ENCODE data around the gene FAM200B.
"Not testable (repeated sequence)": the region's sequence is repeated elsewhere in the genome, so short reads cannot be mapped to it uniquely, and the experiment has no call there.

FAM200B gene

DNA sequence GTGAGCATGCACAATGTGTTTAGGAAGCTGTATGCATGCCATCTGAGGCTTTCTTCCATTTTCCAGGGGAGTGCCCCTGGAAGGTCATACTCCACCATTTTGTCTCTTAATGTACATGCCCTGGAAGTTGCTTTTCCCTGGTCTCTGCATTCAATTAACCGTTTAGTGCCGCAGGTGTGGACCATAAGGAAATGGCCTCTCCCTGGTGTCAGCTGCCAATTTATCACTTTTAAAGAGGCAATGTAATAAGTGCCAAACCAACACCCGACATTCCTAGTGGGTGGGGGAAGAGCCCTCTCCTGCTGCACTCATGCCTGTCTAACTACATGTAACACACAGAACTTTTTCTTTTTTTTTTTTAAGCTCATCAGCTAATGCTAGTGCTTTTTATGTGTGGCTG, 14.1 kb downstream of the FAM200B start:
- no peak for DNase-seq (ENCODE audit: low read depth, low spot score)

DNA sequence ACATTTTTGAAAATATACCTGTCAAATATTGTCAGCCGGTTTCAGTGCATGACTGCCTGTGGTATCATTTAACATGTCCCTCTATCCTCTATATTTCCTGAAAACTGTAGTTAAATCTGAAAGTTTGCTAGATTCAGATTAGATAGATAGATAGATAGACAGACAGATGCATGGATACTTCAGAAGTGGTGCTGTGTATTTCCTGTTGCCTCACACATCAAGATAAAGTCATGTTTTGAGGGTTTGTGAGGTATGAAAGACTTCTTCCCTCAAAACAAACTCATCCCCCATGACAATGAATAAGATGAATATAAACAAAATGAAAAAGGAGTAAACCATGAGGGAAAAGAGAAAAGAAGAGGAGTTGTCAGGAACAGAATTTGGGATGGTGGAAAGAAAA, 15.2 kb downstream of the FAM200B start:
- DNase-seq (ENCODE audit: low read depth, low spot score), result no peak

DNA sequence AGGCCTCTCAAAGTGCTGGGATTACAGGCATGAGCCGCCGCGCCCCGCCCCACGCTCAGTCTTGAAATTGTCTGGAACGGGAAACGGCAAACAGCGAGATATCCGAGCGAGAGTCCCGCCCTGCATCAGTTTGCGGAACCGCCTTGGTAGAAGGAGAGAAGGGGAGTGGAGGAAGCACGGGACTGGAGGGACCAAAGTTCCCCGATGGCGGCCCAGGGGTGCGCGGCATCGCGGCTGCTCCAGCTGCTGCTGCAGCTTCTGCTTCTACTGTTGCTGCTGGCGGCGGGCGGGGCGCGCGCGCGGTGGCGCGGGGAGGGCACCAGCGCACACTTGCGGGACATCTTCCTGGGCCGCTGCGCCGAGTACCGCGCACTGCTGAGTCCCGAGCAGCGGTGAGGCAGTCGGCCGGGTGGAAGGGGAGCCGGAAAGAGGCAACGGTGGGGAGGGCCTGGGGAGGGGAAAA, 21.3 kb downstream of the FAM200B start, which contains the start of gene BST1:
Gene BST1, plus strand, starts transcription at position 125 of the 463 bp plus-strand sequence. Its CDS starts 80 bp downstream, at position 205.
- peak; percentile 64 for DNase-seq (ENCODE audit: low read depth, low spot score)

DNA sequence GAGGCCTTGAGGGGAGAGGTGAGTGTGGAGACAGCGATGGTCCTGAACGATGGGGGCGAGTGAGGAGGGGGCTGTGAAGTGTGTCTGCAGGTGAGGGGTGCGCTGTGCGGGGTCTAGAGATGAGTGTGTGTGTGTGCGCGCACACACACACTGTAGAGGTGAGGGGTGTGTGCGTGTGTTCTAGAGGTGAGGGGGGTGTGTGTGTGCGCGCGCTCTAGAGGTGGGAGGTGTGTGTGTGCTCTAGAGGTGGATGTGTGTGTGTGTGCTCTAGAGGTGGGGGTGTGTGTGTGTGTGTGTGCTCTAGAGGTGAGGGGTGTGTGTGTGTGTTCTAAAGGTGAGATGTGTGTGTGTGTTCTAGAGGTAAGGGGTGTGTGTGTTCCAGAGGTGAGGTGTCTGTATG, 21.8 kb downstream of the FAM200B start:
- DNase-seq (ENCODE audit: low read depth, low spot score), result no peak

DNA sequence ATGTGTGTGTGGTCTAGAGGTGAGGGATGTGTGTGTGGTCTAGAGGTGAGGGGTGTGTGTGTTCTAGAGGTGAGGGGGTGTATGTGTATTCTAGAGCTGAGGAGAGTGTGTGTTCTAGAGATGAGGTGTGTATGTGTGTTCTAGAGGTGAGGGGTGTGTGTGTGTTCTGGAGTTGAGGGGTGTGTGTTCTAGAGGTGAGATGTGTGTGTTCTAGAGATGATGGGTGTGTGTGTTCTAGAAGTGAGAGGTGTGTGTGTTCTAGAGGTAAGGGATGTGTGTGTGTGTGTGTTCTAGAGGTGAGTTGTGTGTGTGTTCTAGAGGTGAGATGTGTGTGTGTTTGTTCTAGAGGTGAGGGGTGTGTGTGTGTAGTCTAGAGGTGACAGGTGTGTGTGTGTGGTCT, 22.5 kb downstream of the FAM200B start:
- DNase-seq (ENCODE audit: low read depth, low spot score), result no peak

DNA sequence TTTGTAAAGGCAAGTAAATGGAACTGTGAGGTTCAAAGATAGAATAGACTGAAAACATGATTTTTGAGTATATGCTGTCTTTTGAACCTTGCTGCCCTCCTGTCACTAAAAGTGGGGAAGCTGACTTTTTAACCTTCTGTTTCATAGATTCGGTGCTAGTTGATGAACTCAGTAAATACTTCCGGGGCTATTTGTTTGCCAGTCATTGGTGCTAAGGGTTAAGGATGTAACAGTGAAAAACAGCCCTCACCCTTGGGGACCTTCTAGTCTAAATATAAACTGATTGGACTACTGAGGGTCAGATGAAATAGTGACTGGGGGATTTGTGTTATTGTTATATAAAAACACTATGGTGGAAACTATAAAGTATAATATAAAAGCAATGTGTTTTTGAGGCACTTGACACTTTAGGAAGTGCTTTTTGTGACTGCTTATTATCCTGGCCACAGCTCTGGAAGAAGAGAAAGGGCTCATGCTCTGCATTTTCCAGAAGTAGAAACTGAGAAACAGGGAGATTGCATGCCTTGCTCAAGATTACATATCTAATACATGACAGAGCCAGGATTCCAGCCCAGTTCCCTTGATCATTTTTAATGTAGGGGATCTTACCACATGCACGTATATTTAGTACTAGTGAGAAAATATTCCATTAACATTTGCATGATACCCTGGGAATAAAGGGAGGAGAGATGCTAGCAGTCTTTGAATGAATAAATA, 25.2 kb downstream of the FAM200B start:
- DNase-seq (ENCODE audit: low read depth, low spot score), result no peak

DNA sequence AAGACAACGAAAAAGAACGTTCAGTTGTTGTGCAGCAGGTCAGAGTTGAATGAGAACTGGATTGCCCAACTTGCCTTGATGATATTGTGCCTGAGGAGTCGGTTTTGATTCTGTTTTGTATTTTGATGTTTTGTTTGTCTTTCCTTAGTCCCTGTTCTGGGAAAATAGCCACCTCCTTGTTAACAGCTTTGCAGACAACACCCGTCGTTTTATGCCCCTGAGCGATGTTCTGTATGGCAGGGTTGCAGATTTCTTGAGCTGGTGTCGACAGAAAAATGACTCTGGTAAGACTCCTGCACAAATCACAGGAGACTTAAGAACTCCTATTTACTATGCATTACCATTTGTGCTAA, 25.7 kb downstream of the FAM200B start:
- no peak for DNase-seq (ENCODE audit: low read depth, low spot score)

DNA sequence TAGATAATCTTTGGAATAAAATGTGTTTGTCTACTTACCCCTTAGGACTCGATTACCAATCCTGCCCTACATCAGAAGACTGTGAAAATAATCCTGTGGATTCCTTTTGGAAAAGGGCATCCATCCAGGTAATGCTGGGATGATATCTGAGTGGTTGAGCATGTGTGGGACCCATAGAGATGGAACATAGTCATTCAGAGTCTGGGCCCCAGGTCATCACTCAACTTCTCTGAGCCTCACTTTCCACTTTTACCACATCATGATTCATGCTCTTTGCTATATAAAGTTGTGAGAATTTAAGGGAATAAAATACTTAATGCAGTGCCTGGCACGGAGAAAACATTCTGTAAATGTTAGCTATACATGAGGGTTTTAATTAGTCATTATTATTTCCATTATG, 30.1 kb downstream of the FAM200B start:
- DNase-seq (ENCODE audit: low read depth, low spot score), result no peak

DNA sequence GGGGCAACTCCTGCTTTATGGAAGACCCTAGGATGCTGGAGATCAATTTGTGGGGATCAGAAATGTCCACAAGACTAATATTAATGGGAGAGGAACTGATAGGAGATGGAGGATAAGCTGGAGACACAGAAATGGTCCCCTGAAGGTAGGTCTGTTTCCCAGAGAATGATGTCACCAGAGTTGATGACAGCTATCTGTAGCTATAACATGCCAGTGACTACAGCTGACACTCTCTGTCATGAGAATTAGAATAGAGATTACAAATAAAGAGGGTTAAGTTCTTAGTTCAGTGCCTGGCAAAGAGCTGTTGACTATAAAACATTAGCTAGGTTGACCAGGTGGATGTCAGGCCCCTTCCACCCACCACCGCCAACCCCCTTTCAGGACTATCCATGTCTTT, 30.6 kb downstream of the FAM200B start:
- DNase-seq (ENCODE audit: low read depth, low spot score), result no peak

DNA sequence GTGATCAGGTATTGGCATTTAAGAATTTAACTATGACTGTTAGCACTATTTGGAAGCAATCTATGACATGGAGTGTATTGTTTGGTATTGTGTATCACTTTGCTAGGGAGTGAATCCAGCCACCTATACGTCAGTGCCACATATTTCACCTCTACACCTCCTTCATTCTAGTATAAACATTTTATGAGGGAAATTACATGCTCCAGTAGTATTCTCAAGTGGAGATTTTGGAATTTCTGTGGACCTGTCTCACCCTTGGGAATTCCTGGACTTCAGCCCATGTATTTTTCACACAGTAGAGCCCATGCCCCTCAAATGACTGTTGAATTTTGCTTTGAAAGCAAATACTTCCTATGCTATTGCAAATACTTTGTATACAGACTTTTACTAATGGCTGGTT, 32.5 kb downstream of the FAM200B start:
- DNase-seq (ENCODE audit: low read depth, low spot score), result no peak

DNA sequence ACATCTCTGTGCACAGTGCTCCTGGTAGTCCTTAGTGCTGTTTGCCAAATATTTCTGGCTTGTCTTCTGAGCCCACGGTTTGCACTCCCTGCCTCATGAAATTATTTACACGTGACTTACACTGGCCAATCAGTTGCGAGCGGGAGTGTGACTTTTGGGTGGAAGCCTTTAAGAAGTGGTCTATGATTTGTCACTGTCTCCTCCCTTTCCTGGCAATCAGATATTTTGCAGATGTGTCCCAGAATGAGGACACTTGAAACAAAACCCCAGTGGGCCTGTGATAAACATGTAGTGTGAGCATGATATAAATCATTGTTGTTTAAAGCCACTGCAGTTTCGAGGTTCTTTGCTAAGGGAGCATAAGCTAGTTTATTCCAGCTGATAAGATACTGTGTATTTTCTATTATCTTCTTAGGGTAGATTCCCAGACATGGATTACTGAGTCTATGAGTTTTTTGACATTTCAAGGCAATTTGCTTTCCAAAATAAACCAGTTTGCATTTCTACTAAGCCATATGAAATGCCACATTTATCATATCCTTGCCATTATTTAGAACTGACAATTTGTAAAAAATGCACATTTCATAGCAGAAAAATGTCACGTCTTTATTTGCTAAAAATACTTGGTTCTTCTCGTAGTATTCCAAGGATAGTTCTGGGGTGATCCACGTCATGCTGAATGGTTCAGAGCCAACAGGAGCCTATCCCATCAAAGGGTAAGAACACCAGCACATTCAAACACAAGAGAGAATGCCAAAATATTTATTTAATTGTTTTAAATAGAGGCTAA, 33.2 kb downstream of the FAM200B start:
- DNase-seq (ENCODE audit: low read depth, low spot score), result no peak

DNA sequence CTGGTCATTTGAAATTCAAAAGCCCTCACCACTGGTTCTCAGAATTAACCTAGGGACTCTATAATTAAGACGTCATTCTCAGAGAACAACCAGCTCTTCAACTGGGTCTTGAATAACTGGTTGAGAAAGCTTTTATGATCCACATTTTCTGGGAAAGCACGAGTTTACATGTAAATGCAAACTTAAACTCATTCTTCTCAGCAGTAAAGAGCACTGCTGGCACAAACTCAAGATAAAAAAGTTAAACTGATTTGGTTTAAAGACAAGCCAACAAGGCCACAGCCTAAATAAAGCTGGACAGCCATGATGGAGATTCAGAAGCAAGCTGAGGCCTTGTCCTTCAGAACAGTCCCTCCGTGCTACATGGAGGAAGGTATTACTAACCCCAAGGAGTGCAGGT, 34.5 kb downstream of the FAM200B start:
- peak; percentile 44 for DNase-seq (ENCODE audit: low read depth, low spot score)

DNA sequence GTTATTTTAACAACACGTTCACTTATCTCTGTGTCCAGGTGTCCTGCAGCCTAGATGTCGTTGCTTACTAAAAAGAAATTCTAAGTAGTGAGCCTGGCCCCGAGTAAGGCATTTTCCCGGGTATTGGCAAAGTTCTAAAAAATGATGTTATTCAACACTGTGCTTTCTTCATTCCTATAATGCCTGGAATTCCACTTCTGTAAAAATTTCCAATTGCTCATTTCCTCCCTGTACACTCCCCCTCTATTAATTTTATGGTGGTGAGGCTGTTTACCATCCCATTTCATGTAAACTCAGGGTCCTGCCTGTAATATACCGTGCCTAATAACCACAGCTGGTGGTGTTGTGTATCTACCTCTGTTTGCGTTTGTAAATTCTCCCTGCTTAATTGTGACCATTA, 35.5 kb downstream of the FAM200B start:
- DNase-seq (ENCODE audit: low read depth, low spot score), result no peak

DNA sequence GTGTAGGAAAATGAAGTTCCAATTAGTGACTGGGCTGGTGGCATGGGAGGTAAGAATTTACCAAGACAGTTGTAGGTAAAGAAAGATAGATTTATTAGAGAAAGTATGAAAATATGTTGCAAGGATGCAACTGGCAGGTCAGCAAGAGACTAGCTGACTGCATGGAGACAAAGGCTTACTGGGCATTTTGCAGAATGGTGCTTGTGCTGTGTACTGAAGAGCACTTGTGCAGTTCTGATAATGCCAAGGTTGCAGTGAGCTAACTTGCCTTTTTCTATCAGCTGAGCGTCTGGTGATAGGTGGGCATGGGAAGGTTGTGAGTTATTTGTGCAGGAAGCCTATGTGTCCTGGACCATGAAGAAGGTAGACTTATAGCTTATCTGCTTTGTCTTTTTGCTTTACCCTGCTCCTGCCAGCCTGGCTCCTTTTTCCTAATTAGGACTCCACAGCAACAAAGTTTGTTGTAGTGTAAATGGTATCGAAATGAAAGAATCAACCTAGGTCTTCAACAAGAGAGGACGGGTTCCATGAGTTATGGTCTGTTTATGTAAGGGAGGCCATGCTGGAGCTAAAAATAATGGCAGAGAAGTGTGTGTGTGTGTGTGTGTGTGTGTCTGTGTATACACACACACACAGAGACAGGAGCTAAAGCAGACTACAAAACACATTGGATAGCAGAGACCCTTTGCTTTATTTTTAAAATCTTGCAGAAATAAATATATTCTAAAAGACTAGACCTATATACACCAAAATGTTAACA, 36.2 kb downstream of the FAM200B start:
- no peak for DNase-seq (ENCODE audit: low read depth, low spot score)

DNA sequence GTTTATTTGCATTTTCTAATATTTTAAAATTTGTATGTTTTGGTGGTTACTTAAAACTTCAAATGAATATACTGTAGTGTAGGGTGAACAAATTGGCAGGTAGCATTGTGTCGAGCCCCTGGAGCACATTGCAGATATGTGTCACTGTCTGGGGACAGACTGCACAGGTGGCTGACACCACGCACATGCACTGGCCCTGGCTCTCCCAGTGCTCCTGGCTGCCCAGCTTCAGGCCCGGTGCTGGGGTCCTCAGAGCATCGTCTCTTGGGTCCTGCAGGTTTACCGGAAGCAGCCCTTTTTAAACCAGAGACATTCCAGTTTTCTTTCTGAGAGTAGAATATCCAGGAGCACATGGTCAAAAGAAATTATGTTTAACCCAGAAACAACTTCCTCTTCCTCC, 36.8 kb downstream of the FAM200B start:
- DNase-seq (ENCODE audit: low read depth, low spot score), result no peak

DNA sequence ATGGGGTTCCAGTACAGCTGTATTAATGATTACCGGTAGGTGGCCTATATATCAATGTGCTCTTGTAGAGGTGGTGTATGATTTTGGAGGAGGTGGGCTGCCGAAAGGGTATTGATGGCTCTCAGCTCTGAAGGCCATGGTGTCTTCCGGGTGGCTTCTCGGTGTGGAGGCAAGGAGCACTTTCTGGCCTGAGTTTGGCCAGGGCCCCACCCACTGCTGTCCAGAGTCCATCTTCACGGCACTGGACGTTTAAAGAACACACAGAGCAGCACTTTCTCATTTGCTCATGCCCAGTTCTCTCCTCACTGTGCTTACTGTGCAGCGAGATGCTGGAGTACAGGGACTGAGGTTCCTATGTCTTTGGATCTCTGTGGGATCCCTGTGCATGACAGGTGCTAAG, 37.3 kb downstream of the FAM200B start:
- no peak for DNase-seq (ENCODE audit: low read depth, low spot score)

DNA sequence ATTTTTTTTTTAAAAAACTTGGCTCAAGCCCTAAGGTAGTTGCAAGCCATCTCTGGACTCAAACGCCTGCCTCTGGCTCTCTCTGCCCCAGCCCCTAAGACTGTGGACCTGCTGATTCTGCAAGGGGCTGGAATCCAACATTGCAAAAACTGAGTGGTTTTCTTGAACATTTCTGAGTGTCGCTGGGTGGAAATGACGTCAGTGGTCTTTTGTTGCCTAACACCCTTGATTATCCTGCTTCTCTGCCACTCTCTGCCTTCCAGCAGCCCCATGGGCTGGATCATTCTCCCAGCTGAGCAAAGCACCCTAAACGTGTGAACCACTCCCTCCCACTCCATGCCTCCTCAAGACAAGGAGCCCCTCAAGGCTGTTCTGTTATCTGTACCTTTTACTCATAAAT, 37.9 kb downstream of the FAM200B start:
- DNase-seq (ENCODE audit: low read depth, low spot score), result no peak

DNA sequence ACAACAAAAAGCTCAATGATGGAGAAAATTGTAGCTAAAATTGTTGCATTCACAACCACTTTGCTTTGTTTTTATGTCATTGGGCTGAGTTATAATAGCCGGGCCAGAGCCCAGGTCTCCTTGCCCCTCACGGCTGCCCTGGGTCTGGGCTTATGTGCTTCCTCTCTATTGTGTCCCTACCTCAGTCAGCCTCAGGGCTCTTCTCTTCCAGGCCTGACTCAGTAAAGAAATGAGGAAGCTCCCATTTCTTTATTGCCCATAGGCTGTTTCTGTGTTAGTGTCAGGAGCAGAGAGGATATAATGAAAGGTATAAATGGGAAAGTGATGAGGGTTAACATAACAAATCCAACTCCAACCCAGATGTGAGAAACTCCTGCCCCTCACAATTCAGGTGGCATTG, 39.2 kb downstream of the FAM200B start:
- DNase-seq (ENCODE audit: low read depth, low spot score), result no peak

DNA sequence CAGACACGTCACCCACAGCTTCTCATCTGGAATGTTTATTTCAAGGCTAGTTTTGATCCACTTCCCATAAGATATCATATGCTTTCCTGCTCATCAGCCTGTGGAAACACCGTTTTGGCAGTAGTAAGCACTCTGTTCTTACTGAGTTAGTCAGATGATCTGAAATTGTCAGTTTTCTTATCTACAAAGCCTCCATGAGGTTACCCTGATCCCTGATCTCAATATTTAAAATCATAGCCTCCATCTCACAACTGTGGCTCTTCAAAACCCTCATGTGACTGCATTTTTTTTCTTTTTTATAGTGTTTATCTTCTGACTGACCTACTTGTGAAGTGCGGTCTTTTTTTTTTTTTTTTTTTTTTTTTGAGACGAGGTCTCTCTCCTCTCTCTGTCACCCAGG, 44.0 kb downstream of the FAM200B start:
- no peak for DNase-seq (ENCODE audit: low read depth, low spot score)

DNA sequence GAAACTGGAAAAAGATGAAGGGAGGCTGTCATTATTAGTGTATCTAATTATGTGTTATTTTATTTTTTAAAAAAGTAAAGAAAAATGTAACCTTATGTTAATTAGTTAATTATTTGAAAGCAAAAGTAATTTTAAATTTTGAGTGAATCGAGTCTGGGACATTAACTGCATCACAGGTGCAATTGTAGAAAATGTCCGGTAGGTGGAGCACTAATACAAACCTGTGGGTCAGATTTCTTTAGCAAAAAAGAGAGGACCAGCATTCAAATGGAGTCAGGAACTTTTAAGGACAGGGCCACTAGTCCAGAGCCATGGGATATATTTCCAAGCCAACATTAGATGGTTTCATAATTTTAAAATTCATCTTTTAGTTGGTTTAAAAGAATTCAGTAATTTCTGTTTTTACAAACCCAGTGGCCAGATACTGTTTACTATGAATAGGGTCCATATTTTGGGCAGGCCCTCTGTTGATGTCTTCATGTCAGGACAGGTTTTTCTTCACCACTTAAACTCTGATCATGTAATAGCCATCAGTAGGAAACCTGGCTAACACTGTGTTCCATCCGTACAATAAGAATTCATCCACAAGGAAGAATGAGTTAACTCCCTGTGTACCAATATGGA, 48.4 kb downstream of the FAM200B start:
- DNase-seq (ENCODE audit: low read depth, low spot score), result peak; percentile 14

DNA sequence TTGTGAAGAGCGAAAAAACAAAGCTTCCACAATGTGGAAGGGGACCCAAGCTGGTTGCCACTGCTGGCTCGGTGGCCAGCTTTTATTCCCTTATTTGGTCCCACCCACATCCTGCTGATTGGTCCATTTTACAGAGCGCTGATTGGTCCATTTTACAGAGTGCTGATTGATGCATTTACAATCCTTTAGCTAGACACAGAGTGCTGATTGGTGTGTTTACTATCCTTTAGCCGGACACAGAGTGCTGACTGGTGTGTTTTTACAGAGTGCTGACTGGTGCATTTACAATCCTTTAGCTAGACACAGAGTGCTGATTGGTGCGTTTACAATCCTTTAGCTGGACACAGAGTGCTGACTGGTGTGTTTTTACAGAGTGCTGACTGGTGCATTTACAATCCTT, 51.4 kb downstream of the FAM200B start:
- DNase-seq (ENCODE audit: low read depth, low spot score), result not testable (repeated sequence)

DNA sequence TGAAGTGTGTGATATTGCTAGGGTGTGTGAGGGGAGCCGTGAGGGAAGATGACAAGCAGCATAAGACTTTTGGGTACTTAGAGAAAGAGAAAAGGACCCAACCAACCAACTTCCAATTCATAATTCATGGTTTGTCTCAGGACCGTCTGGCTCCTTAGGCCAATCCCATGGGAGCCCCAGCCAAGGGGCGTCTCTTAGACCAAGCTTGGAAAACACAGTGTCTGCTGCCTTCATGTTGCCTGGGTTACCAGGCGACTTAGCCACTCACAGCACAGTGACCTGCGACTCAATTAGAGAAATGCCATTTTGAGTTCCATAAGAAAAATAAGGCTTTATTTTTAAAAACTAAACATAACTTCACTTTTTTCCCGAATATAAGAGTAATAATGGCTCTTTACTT, 53.9 kb downstream of the FAM200B start:
- DNase-seq (ENCODE audit: low read depth, low spot score), result no peak
